H7 (cell line): ENCODE data around the gene FBXL15. TPM values are rescaled to one million over a fixed set of nuclear protein-coding genes. Genes with fewer than 3 reads are reported as not detected.

Experiments used
- DNase-seq: peaks from one replicate; pipeline ENCODE4 v3.0.0; 2012
- H3K27me3 ChIP-seq: 2 replicates; pipeline ENCODE4 v1.6.0; 2011; ENCODE audit warnings: mild to moderate bottlenecking, low read length; ENCODE audit not compliant: control insufficient read depth, insufficient read depth
- H3K36me3 ChIP-seq: replicated peaks from 2 replicates; pipeline ENCODE4 v1.5.1; 2011; ENCODE audit warnings: low read length; ENCODE audit not compliant: control insufficient read depth, insufficient read depth
- H3K4me3 ChIP-seq: 2 replicates; pipeline ENCODE4 v1.5.1; 2011; ENCODE audit warnings: low read depth, mild to moderate bottlenecking, control low read depth, low read length, moderate library complexity; ENCODE audit not compliant: insufficient read depth
- total RNA-seq: library from RNA; depleted of rRNA; stranded (reverse); fragments of >200 nt; shearing (Covaris generic); gene quantifications from 2 replicates; pipeline ENCODE4 v1.2.3, GENCODE V29; 2014; rRNA removed

Gene FBXL15
- total RNA-seq, 1 experiment from 2014 or later: 29.8 TPM

DNA sequence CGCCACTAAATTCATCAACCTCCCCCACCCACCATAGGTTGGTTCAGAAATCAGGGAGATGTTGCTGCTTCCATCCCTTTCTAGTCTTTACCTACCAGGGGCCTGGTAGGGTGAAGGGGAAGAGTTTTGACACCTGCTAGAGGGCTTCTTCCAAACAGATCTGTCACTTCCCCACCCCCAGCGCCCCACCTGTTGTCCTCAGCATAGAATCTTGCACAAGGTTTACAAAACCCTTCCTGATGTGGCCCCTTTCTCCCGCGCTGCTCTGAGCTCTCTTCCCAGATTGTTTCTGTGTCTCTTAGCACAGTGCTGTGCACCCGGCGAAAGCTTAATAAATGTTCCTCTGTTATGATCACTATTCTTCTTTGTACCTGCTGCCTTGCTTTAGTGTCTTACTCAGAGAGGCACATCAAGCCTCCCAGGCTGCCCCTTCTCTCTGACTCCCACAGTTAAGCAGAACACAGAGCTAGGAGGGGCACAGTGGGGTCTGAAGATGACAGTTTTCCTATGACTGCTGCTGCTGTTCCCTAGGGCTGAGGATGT is 41.9 kb downstream of the FBXL15 start:
- Histone ChIP-seq H3K27me3 (peaks cover 2% of the 10 kb centered on the region; the same call in 1 of the 2 replicates), H3K4me3 (peak overlapping the region; percentile 17; the same call in 1 of the 2 replicates), H3K36me3 (no peaks in the 10 kb centered on the region)
- no peak for DNase-seq

DNA sequence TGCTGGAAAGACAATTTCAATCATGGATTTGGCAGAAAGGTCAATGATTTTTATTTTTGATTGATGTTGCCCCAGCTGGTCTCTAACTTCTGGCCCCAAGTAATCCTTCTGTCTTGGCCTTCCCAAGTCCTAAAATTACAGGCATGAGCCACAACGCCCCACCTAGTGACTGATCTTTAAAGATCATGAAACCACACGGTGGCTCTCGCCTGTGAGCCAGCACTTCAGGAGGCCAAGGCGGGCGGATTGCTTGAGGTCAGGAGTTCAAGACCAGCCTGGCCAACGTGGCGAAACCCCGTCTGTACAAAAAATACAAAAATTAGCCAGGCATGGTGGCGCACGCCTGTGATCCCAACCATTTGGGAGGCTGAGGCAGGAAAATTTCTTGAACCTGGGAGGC is 43.3 kb downstream of the FBXL15 start:
- Histone ChIP-seq H3K36me3 (no peaks in the 10 kb centered on the region), H3K27me3 (peaks cover 2% of the 10 kb centered on the region; the same call in 1 of the 2 replicates), H3K4me3 (no peak overlapping the region)
- no peak for DNase-seq

GRCh38 chr10:102465466-102465865 is 44.8 kb downstream of the FBXL15 start:
- H3K4me3 ChIP-seq: no peak overlapping the region
- DNase-seq: no peak

GRCh38 chr10:102467318-102467717 is 46.7 kb downstream of the FBXL15 start:
- Histone ChIP-seq H3K36me3 (no peaks in the 10 kb centered on the region), H3K27me3 (peaks cover 2% of the 10 kb centered on the region; the same call in 1 of the 2 replicates), H3K4me3 (no peak overlapping the region)
- no peak for DNase-seq

More at GRCh38 chr10:102465466-102465865, 44.8 kb downstream of the FBXL15 start:
- Histone ChIP-seq H3K27me3 (peaks cover 2% of the 10 kb centered on the region; the same call in 1 of the 2 replicates), H3K36me3 (no peaks in the 10 kb centered on the region)

DNA sequence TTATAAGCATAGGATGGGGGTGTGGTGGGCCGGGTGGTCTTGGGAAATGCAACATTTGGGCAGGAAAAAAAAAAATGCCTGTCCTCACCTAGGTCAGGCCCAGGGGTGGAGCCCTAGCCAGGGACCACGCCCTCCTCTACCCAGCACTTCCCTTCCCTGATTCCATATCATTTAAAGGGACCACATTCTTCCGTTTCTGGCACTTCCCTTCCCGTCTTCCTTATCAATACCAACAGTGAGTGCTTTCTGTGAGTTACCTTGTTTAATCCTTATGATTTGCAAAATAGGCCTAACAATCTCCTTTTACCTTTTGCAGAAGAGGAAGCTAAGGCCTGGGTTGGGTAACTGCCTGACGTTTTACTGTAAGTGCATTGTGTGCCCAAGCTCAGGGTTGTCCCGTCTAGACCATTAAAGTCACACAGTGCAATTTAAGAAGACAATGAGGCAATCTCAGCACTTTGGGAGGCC is 47.4 kb downstream of the FBXL15 start:
- Histone ChIP-seq H3K4me3 (no peak overlapping the region), H3K36me3 (no peaks in the 10 kb centered on the region), H3K27me3 (no peaks in the 10 kb centered on the region)
- no peak for DNase-seq

GRCh38 chr10:102468683-102469082 is 48.0 kb downstream of the FBXL15 start:
- Histone ChIP-seq H3K4me3 (no peak overlapping the region), H3K36me3 (no peaks in the 10 kb centered on the region), H3K27me3 (no peaks in the 10 kb centered on the region)
- DNase-seq: no peak

GRCh38 chr10:102470579-102471546 is 50.2 kb downstream of the FBXL15 start:
- no peaks in the 10 kb centered on the region for H3K36me3 ChIP-seq
- H3K27me3 ChIP-seq: no peaks in the 10 kb centered on the region
- H3K4me3 ChIP-seq: no peak overlapping the region
- no peak for DNase-seq

Other genes with a start within 250 kb of the FBXL15 start
- 0.14 TPM in 1 of 2 replicates, not detected in the other for gene ELOVL3, start 194.5 kb upstream of the FBXL15 start, total RNA-seq
- 0.17 TPM in 1 of 2 replicates, not detected in the other for gene PITX3, start 179.3 kb upstream of the FBXL15 start, total RNA-seq
- gene GBF1, start 175.3 kb upstream of the FBXL15 start, total RNA-seq: 25.1 and 29.9 TPM in 2 replicates
- gene NFKB2, start 25.1 kb upstream of the FBXL15 start, total RNA-seq: 25.3 and 25.6 TPM in 2 replicates
- gene PSD, start 2.1 kb upstream of the FBXL15 start, total RNA-seq: 5.2 and 6.1 TPM in 2 replicates
- gene CUEDC2, start 11.7 kb downstream of the FBXL15 start, total RNA-seq: 51.3 and 64.7 TPM in 2 replicates
- 0.30 and 0.45 TPM in 2 replicates for gene C10orf95, start 30.7 kb downstream of the FBXL15 start, total RNA-seq
- 144 and 180 TPM in 2 replicates for gene ACTR1A, start 81.9 kb downstream of the FBXL15 start, total RNA-seq
- gene SUFU, start 83.1 kb downstream of the FBXL15 start, total RNA-seq: 3.5 and 4.2 TPM in 2 replicates
- 43.5 and 46.4 TPM in 2 replicates for gene TRIM8, start 223.6 kb downstream of the FBXL15 start, total RNA-seq